Natural killer cell (primary cell): ENCODE results near the gene CDC42EP3. TPM values are rescaled to one million over a fixed set of nuclear protein-coding genes. Genes with fewer than 3 reads are reported as not detected.

Experiments used
- ATAC-seq, 3 donors: fragments of 150-1000 bp in 2 of 3; fragments of 200-7000 bp in 1 of 3; cut with Tn5 transposase; 1 replicate in 1 of 3; 2 replicates in 2 of 3; pipeline ENCODE4 v1.10.0; 2021; ENCODE audit warnings: mild to moderate bottlenecking in 2 of 3, moderate library complexity in 2 of 3
- DNase-seq, 2 donors: peaks; one replicate each; pipeline versions ENCODE4 v3.0.0 to v3.0.0-alpha.2; 2013 to 2021; ENCODE audit warnings: mixed read lengths in 1 of 2
- H3K27ac ChIP-seq: one replicate; pipeline ENCODE4 v1.5.1; 2013; ENCODE audit warnings: mild to moderate bottlenecking, low read length
- H3K27me3 ChIP-seq: one replicate; pipeline ENCODE4 v1.6.1; 2013; ENCODE audit warnings: low read length; ENCODE audit not compliant: control insufficient read depth, insufficient read depth
- H3K36me3 ChIP-seq: one replicate; pipeline ENCODE4 v1.6.1; 2013; ENCODE audit warnings: low read length; ENCODE audit not compliant: control insufficient read depth, insufficient read depth
- H3K4me1 ChIP-seq: one replicate; pipeline ENCODE4 v1.6.1; 2013; ENCODE audit warnings: low read length; ENCODE audit not compliant: control insufficient read depth, insufficient read depth
- H3K4me3 ChIP-seq: one replicate; pipeline ENCODE4 v1.5.1; 2013; ENCODE audit warnings: low read length
- H3K9me3 ChIP-seq: one replicate; pipeline ENCODE4 v1.6.1; 2013; ENCODE audit warnings: low read length; ENCODE audit not compliant: control insufficient read depth, insufficient read depth
- H3K27ac Mint-ChIP-seq, 2 donors: one replicate each; pipeline ENCODE4 v1.8.0; 2022; ENCODE audit warnings: mild to moderate bottlenecking in 2 of 2, mixed read lengths in 2 of 2, moderate library complexity in 1 of 2
- H3K27me3 Mint-ChIP-seq, 2 donors: one replicate each; pipeline ENCODE4 v1.8.0; 2022; ENCODE audit warnings: low read depth in 2 of 2, mixed read lengths in 2 of 2
- H3K36me3 Mint-ChIP-seq: one replicate; pipeline ENCODE4 v1.8.0; 2022; ENCODE audit warnings: mixed read lengths
- H3K4me1 Mint-ChIP-seq, 2 donors: one replicate each; pipeline ENCODE4 v1.8.0; 2022; ENCODE audit warnings: mixed read lengths in 2 of 2
- H3K4me3 Mint-ChIP-seq: one replicate; pipeline ENCODE4 v1.8.0; 2022; ENCODE audit warnings: mild to moderate bottlenecking, moderate library complexity, mixed read lengths
- H3K9me3 Mint-ChIP-seq, 2 donors: one replicate each; pipeline ENCODE4 v1.8.0; 2022; ENCODE audit warnings: mixed read lengths in 2 of 2
- WGBS: methylation state at CpG from one replicate; pipeline ENCODE4 v1.1.7; 2013; ENCODE audit warnings: missing lambda C conversion rate; ENCODE audit not compliant: insufficient coverage; 5-methylcytosine and 5-hydroxymethylcytosine counted together
- intact Hi-C: fragments of 100-400 bp; cut with micrococcal nuclease; formaldehyde crosslinking; loops from one replicate; pipeline ENCODE4 v1.14.2; 2022
- total RNA-seq, 4 donors: library from RNA; stranded (reverse); fragments of 120-200 nt in 1 of 4; gene quantifications; one replicate each; pipeline versions ENCODE4 v1.2.3 to v1.2.4, GENCODE V29; 2013 to 2022
- TF ChIP-seq, protein P1 (sequence below): fragments of 200-600 bp; IDR thresholded peaks from one replicate; pipeline ENCODE4 v1.8.0; 2022; ENCODE audit warnings: antibody characterized with exemption

The CDC42EP3 gene, protein sequence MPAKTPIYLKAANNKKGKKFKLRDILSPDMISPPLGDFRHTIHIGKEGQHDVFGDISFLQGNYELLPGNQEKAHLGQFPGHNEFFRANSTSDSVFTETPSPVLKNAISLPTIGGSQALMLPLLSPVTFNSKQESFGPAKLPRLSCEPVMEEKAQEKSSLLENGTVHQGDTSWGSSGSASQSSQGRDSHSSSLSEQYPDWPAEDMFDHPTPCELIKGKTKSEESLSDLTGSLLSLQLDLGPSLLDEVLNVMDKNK
- 100 to 1,000 TPM in 1 of 3 donors, 10 to 100 TPM in 2; 73.9 to 105 (median 84.6) TPM for total RNA-seq
- 73.6 TPM for total RNA-seq (2013)

DNA sequence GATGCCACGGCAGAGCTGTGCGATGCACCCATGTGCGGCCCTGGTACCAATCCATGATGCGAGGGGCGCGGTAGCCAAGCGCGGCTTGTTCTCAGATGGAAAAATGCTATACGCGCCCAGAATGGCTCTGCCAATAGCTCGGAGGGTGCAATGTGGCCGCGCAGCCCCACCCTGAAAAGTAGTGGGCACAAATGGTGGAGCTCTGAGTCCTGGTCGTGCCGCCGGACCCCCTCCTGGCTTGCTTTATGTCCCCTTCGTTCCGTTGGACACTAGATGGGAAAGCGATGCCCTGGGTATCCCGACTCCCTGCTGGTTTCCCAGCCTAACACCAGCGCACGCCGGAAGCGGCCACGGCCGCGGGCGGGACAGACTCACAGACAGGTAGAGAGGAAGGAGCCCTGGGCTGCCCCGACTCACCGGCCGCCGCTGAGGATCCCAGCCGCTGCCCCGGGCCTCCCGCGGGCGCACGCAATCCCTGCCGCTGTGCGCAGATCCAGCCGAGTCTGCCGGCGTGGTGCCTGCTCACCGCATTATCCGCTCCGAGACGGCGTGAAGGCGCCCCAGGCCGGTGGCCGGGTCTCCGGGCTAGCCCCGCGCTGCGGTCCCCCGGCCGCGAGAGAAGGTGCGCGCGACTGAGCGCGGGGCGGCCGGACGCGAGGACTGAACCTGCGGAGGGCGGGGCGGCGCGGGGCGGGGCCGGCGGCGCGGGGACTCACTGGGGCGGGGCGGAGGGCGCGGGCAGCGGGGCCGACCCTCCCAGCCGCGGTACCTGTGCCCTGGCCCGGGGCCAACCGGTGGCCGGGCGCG, at the start of gene CDC42EP3:
TSS of gene CDC42EP3 (minus strand) at position 634 of the 807 bp plus-strand sequence. CDS start 25,055 bp downstream, outside the sequence.
- intact Hi-C loops: loop anchor here (2.0 to 5.0 kb wide), 5 partner anchors 14 to 70 kb away; no protein-coding TSS in a partner anchor
- Histone ChIP-seq H3K27me3 (no peaks in the 10 kb centered on the region), H3K9me3 (no peaks in the 10 kb centered on the region), H3K4me3 (peak within 1 kb of the TSS; percentile 93), H3K27ac (peak within 1 kb of the TSS; percentile 87), H3K4me1 (peaks cover 18% of the 10 kb centered on the region), H3K36me3 (peaks cover 7% of the 10 kb centered on the region)
- no peaks in the 10 kb centered on the region for H3K36me3 Mint-ChIP-seq
- peaks cover 51 to 70% of the 10 kb centered on the region in 2 donors for H3K4me1 Mint-ChIP-seq
- WGBS: under 1% methylated on average over 90 of the region's 90 CpGs
- DNase-seq (peak; percentile 67 to 77), ATAC-seq (peak; percentile 67 to 82 (median 72))
- H3K9me3 Mint-ChIP-seq: no peaks in the 10 kb centered on the region
- no peaks in the 10 kb centered on the region for H3K27me3 Mint-ChIP-seq
- H3K27ac Mint-ChIP-seq: peak within 1 kb of the TSS; percentile 91 to 96
- peak within 1 kb of the TSS; percentile 97 for H3K4me3 Mint-ChIP-seq
- TF ChIP-seq, protein P1, sequence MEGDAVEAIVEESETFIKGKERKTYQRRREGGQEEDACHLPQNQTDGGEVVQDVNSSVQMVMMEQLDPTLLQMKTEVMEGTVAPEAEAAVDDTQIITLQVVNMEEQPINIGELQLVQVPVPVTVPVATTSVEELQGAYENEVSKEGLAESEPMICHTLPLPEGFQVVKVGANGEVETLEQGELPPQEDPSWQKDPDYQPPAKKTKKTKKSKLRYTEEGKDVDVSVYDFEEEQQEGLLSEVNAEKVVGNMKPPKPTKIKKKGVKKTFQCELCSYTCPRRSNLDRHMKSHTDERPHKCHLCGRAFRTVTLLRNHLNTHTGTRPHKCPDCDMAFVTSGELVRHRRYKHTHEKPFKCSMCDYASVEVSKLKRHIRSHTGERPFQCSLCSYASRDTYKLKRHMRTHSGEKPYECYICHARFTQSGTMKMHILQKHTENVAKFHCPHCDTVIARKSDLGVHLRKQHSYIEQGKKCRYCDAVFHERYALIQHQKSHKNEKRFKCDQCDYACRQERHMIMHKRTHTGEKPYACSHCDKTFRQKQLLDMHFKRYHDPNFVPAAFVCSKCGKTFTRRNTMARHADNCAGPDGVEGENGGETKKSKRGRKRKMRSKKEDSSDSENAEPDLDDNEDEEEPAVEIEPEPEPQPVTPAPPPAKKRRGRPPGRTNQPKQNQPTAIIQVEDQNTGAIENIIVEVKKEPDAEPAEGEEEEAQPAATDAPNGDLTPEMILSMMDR: no peak

DNA sequence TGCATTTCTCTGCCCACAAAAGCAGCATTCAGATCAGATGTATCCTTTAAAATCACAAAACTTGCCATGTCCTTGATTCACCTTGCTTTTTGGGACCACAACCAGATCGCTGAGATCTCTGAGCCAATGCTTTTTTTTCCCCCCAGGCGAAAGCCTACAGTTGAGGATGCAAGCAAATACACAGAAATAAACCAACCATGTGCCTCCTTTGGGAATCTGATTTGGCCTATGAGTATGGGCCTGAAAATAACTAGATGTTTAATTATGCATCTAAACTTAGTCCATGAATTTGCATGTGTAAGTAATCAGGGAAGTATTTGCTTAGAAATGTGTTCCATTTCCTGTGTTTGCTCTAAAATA, 49.7 kb upstream of the CDC42EP3 start:
- Mint-ChIP-seq H3K9me3 (no peaks in the 10 kb centered on the region), H3K4me1 (peaks cover 6 to 8% of the 10 kb centered on the region in 2 donors), H3K4me3 (no peak overlapping the region), H3K36me3 (peaks cover 10% of the 10 kb centered on the region), H3K27ac (no peak overlapping the region), H3K27me3 (peaks cover 3 to 8% of the 10 kb centered on the region in 2 donors)
- 95% methylated on average over 2 of the region's 2 CpGs for WGBS
- DNase-seq (no peak), ATAC-seq (no peak)
- intact Hi-C loops: no loop called here
- H3K4me3 ChIP-seq: no peak overlapping the region
- H3K27me3 ChIP-seq: no peaks in the 10 kb centered on the region
- H3K36me3 ChIP-seq: no peaks in the 10 kb centered on the region
- no peaks in the 10 kb centered on the region for H3K4me1 ChIP-seq
- TF ChIP-seq, protein P1: no peak
- H3K9me3 ChIP-seq: no peaks in the 10 kb centered on the region
- no peak overlapping the region for H3K27ac ChIP-seq

DNA sequence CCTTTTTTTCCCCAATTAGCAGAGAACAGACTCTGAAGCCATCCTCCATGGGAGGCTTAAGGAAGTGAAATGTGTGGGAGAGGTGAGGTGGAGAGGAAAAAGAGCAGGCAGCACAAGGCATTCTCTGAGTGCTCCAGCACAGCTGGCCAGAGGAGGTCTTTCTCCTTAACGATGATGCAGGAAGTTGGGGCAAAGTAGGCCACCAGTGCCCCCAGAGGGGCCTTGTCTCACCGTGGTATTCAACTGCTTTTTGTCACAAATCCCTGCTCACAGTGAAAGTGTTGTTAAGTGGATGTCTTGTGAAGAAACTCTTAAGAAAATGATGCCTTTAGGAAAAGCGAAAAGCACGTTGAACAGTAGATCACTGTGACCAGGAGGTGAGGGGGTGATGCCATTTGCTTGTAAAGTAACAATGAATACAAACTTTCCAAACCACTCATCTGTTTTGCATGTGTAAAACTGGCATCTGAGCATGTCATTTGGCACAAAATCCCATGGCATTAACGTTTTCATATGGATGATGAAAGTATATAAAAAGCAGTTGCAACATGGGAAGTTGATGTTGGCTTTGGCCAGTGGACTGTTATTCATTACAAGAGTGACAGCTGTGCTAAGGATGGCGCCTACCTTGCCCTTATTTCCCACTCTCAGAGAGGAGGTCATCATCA, 49.2 kb upstream of the CDC42EP3 start:
- intact Hi-C loops: no loop called here
- Mint-ChIP-seq H3K36me3 (peaks cover 10% of the 10 kb centered on the region), H3K27me3 (peaks cover 3 to 8% of the 10 kb centered on the region in 2 donors), H3K9me3 (no peaks in the 10 kb centered on the region), H3K27ac (no peak overlapping the region), H3K4me1 (peaks cover 6 to 8% of the 10 kb centered on the region in 2 donors), H3K4me3 (no peak overlapping the region)
- TF ChIP-seq, protein P1: no peak
- Histone ChIP-seq H3K9me3 (no peaks in the 10 kb centered on the region), H3K36me3 (no peaks in the 10 kb centered on the region), H3K4me1 (no peaks in the 10 kb centered on the region), H3K4me3 (no peak overlapping the region), H3K27me3 (no peaks in the 10 kb centered on the region), H3K27ac (no peak overlapping the region)
- peak in 1 of 2 donors; percentile 8 for DNase-seq
- ATAC-seq: no peak
- WGBS: 53% methylated on average over 5 of the region's 6 CpGs
